Left lobe of liver (tissue), 2 donors: ENCODE data around the gene LIMCH1. TPM values are rescaled to one million over a fixed set of nuclear protein-coding genes. Genes with fewer than 3 reads are reported as not detected.
"Not testable (repeated sequence)": the region's sequence is repeated elsewhere in the genome, so short reads cannot be mapped to it uniquely, and the experiment has no call there.

Experiments used
- ATAC-seq: fragments of 200-7000 bp; cut with Tn5 transposase; one replicate; pipeline ENCODE4 v1.9.1; 2020; ENCODE audit warnings: mild to moderate bottlenecking, moderate library complexity
- DNase-seq: peaks from one replicate; pipeline ENCODE4 v3.0.0-alpha.2; 2020; ENCODE audit warnings: low spot score
- total RNA-seq: library from RNA; stranded (reverse); gene quantifications from one replicate; pipeline ENCODE4 v1.2.1, GENCODE V29; 2021
- donor health status: DM: no; HTN: no; CAD: no; lungs with moderate emphysema.
- donor health status: DM: no; HTN: yes; CAD: no.

LIMCH1 gene
- total RNA-seq, 1 donor from 2014 or later, result 9.8 TPM

DNA sequence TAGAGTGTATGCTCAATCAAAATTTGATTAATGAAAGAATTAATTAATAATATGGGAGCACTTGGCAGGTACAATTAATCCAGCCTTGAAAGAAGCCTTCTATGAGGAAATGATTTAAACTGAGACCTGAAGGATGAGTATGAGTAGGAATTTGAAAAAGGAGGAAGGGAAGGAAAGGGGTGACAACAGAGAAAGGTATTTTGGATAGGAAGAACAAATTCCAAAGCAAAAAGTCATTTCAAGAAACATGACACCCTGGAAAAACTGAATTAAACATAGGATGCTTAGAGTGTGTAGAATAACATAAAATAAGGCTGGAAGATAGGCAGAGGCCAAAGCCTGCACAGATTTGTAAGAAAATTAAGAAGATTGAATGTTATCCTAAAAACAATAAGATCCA lies 180.9 kb downstream of the LIMCH1 start:
- DNase-seq, result no peak
- no peak for ATAC-seq

GRCh38 chr4:41719417-41719816 lies 181.5 kb downstream of the LIMCH1 start:
- DNase-seq (no peak), ATAC-seq (no peak)

- DNase-seq (no peak), ATAC-seq (no peak)
Observed at GRCh38 chr4:41722181-41722580, 184.2 kb downstream of the LIMCH1 start.

DNA sequence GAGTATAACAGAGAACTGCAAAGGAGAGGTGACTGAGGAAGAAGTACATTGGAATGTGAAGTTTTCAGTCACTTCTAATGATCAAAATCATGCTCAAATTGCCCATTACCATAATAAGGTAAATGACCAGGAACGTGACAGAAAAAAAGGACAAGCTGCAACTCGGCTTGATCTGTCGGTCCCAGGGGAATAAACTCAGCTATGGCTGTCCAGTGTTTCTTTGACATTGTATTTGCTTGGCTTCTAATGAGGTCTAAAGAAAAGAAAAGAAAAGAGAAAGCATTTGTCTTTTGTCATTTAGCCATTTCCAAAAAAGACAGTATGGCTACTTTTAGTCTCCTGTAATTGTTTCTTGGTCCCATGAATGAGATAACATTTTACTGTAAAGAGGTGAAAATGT lies 185.3 kb downstream of the LIMCH1 start:
- DNase-seq, result no peak
- ATAC-seq, result no peak

DNA sequence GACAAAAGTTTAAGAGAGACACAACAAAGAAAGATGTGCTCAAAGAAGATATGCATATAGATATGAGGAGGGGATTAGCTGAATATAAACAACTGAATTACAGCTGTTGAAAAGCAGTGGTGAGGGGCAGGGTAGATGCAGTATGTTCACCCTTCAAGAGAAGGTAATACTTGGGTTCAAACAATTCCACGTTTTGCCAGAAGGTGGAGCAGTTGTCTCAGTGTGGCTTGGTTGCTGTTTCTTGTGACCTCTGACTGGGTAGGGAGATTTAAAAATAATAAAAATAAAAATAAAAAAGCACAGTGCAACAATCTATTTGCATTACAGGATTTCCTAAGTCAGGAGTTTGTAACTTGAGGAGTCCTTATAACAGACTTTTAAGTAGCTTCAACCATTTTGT lies 187.3 kb downstream of the LIMCH1 start:
- ATAC-seq (no peak), DNase-seq (no peak)

DNA sequence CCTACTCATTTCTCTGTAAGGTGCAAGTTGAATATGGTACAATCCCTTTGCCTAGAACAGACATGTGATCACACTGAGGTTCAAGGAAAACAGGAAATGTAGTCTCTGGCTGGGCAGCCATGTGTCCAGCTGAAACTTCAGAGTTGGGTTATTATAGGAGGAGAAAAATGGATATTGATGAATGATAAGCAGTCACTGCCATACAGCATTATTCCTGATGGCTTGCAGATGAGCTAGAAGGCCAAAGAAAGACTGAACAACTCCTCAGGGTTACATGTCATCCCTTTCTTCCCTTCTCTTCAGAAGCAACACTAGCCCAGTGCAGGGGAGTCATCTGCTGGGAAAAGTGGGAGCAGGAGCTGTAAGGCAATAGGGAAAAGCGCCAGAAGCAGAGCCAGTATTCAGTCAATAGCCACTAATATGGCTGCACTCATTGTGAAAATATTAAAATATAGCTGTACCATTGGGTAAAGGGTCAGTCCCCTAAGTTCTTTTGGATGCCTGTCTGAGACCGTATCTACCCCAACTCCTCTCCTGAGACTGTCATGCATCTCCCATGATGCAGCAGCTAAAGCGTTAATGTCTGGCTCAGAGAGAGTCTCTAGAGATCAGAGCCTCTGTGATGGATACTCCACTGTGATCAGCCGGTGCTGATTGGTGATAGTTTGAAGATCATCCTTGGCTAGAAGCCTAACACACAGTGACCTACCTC lies 190.1 kb downstream of the LIMCH1 start:
- no peak for DNase-seq
- ATAC-seq, result no peak

GRCh38 chr4:41728573-41728913 lies 190.6 kb downstream of the LIMCH1 start:
- DNase-seq (no peak), ATAC-seq (no peak)

DNA sequence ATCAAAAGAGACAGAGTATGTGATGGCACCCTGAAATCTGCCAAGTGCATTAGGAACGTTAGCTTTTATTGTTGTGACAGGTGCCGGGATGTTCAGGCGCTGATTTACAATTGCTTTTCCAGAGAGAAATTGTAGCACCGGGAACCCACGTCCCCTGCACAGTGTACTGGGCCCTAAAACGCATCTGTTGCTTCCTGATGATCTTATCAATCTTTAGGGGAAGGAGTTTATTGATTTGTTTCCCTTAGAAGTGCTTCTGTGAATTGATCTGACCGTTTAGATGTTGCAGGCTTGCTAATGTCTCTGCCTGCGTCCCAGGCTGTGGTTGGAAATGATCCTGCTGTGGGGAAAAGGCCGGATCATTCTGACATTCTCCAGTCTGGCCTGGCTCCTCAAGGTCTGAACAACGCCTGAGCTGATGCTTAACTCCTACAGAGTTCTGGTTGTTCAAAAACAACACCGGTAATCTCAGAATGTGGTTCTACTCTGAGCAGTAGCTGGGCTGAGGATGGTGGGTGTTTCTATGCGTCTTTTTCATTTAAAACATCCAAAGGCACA lies 193.7 kb downstream of the LIMCH1 start:
- DNase-seq, result no peak
- ATAC-seq, result no peak

DNA sequence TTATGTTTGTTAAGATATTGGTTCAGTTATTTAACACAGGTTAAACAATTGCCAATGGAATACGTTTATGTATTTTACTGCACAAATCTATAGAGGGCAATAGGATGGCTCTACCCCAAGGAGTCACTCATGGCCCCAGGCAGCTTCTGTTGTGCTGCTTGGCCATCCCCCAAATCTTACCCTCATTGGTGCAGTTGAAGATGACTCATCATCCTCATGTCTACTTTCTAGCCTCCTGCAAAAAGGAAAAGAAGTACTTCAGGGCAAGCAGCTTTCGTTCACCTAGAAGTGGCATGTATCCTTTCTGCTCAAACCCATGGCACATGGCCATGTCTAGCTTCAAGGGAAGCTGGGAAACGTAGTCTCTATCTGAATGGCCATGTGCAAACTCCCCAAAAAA lies 196.4 kb downstream of the LIMCH1 start:
- no peak for ATAC-seq
- no peak for DNase-seq

- DNase-seq, ATAC-seq: not testable (repeated sequence)
Observed at GRCh38 chr4:41737491-41737890, 199.5 kb downstream of the LIMCH1 start.

DNA sequence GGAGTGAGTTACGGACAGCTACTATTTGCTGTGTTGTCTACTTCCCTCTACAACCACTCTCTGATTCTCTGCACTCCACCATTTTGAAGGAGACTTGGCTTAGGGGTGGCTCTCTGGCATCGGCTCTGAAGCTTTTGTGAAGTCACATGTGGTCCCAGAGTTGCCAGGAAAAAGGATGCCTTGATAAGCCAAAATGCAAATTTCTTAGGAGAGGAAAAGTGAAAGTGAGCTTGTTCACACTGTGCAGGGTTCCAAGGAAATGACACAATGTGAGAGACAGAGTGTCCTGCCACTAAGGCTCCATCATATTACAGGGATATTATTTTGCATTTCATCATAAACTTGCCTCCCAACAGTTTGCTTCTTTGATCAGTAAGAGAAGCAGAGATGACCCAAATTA lies 203.4 kb downstream of the LIMCH1 start:
- no peak for ATAC-seq
- DNase-seq, result no peak

DNA sequence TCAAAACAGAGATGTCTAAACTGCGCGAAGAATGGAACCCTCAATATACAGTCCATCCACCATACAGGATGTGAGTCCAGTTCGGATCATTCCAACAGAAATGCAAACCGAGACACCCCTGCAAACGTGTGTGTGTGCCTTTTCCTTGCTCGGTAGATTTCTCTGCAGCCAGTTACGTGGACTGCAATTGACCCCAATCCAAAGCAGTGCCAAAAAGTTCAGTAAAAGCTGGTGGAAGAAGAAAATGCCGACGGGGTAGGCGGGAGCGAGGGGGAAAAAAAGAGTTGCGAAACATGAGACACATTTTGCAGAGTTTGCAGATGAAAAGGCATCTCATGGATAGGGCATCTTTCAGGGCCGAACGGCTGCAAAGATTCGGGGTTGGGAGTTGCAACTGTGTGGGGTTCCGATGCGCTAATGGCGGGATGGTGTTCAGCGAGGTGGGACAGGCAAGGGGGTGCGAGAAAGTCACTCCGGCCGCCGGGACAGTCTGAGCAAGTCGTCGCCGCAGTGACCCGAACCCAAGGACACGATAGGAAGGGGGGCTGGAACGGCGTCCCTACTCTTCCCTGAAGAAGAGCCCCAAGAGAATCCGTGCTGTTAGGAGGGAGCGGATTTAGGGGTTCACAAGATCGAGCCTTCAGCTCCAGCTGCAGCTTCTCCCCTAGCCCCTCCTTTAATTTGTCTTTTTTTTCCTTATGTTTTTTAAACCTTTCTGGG lies 206.8 kb downstream of the LIMCH1 start:
- DNase-seq, result no peak
- ATAC-seq, result no peak

- DNase-seq (no peak), ATAC-seq (no peak)
Observed at GRCh38 chr4:41745292-41746024, 207.5 kb downstream of the LIMCH1 start.

- ATAC-seq, result no peak
- DNase-seq, result no peak
Observed at GRCh38 chr4:41746025-41746439, 208.1 kb downstream of the LIMCH1 start.

GRCh38 chr4:41746440-41747229 lies 208.7 kb downstream of the LIMCH1 start:
- DNase-seq, result no peak

GRCh38 chr4:41747230-41748055 lies 209.5 kb downstream of the LIMCH1 start:
- ATAC-seq, result no peak
- no peak for DNase-seq

More at GRCh38 chr4:41746440-41747229, 208.7 kb downstream of the LIMCH1 start:
- no peak for ATAC-seq

GRCh38 chr4:41748074-41748570 lies 210.2 kb downstream of the LIMCH1 start:
- no peak for ATAC-seq

DNA sequence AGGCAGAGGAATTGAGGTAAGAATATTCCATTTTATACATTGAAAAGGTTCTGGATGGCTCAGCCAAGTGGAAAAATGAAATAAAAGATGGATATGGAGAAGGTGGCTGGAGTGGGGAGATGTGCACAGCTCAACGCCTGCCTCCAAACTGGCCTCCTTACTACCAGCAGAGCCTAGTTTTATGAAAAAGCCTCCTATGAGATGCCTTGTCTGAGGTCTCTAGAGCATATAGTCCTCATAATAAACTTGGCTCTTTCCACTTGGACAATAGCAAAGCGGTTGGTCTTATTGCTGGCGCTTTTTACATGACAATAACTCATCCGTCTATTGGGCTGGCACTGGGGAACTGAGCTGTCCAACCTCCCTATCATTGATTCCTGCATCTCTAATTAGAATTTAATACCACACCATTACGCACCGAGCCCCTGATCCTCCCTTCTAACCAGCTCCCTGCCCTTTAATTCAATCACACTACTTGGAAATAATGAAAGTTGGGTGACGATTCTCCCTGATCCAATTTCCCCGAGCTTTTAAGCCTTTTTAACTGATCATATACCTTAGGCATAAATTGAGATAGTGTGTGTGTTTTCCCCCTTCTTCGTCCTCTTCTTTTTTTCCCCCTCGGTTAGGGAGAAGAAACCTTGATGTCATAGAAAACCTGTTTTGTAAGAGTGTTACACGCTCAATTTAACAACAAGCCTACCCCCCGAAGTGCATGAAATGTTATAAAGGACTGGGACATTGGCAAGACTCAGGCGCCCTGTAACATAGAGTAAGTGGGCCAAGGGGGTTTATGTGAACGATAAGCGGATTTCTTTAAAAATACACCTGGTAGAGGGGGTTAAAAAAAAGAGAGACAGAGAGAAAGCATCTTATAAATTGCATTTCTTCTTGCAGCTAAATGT lies 210.9 kb downstream of the LIMCH1 start, which contains the start of gene PHOX2B:
PHOX2B (minus strand) TSS at position 155 of the 905 bp plus-strand sequence; CDS start at position 40, 115 bp downstream.
- ATAC-seq (no peak), DNase-seq (no peak)

More at GRCh38 chr4:41748074-41748570, 210.2 kb downstream of the LIMCH1 start:
- DNase-seq, result no peak
